ENCODE measurements around the gene SLC35G3. TPM values are rescaled to one million over a fixed set of nuclear protein-coding genes. Genes with fewer than 3 reads are reported as not detected.
"Not testable (repeated sequence)": the region's sequence is repeated elsewhere in the genome, so short reads cannot be mapped to it uniquely, and the experiment has no call there.

The SLC35G3 gene
- total RNA-seq: not detected
- long read RNA-seq: 0 reads

DNA sequence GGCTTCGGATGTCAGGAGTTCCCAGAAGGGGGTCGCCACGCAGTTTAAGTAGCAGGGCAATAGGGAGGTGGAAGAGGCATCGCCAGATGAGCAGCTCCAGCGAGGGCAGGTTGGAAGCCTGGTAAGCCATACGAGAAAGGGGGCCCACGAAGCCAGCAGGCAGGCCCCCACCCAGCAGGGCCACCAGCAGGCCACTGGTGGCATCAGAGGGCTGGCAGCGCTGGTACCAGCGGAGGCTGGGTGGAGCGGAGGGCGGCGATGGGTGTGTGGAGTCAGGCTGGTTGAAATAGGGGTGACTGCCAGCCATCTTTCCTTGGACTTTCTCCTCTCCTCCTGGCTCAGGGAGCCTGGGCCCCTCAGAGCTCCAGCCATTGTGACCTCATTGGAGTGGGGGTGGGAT is at the start of gene SLC35G3:
TSS of gene SLC35G3 (minus strand) at position 393 of the 400 bp plus-strand sequence. CDS start at position 307, 86 bp downstream.
- DNase-seq (ENCODE audit: low spot score): not testable (repeated sequence)

DNA sequence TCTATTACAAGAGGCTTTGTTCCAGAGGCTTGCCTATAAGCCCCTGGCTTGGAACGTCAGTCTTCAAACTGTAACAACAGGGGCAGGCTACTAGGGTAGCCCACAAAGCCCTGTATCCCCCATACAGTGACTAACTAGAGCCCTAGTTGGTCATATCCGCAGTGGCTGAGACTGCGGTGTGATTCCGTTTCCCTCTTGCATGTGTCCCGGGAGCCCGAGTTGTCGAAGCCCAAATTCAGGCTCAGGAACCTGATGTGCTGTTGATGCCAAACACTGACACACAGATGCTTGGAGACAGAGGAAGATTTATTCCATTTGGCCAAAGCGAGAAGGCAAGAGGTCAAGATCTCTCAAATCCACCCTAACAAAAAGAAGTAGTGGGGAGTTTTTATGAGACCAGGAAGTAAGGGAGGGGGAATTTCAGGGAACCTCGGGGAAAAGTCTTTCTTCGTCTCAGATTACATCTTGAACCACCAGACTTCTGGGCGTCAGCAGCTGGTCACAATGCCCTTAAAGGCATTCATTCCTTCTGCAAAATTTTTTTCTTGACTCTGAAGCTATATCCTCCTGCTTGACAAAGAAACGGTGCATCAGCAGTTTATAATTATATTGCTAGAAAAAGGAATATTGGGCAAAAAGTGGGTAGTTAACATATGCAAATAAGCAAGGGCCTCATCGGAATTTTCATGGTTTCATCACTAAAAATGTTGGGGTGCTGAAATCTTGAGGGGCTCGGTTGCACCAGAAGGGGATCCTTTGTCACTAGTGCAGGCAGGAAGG is 49.6 kb upstream of the SLC35G3 start:
- no peak for DNase-seq (ENCODE audit: low spot score)

GRCh38 chr17:35242805-35243560 is 48.8 kb upstream of the SLC35G3 start, which contains the start of gene SLFN5:
Gene SLFN5 (plus strand): TSS chr17:35243072. CDS start chr17:35258691, 15,619 bp downstream.
- DNase-seq (ENCODE audit: low spot score): peak; percentile 98

- no peak for DNase-seq (ENCODE audit: low spot score)
These were observed 48.1 kb upstream of the SLC35G3 start for GRCh38 chr17:35242158-35242804.

- DNase-seq (ENCODE audit: low spot score): no peak
These were observed 47.3 kb upstream of the SLC35G3 start for GRCh38 chr17:35241520-35241919.

DNA sequence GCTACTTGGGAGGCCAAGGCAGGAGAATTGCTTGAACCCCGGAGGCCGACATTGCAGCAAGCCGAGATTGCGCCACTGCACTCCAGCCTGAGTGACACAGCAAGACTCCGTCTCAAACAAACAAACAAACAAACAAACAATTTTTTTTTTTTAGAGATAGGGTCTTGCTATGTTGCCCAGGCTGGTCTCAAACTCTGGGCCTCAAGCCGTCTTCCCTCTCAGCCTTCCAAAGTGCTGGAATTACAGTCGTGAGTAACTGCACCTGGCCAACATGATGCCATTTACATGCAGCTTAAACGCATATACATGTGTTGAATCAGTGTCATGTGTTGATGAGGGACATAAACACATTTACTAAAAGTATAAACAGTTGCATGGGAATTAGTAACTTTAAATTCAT is 46.7 kb upstream of the SLC35G3 start:
- DNase-seq (ENCODE audit: low spot score): no peak

GRCh38 chr17:35239823-35240222 is 45.6 kb upstream of the SLC35G3 start:
- DNase-seq (ENCODE audit: low spot score): no peak

DNA sequence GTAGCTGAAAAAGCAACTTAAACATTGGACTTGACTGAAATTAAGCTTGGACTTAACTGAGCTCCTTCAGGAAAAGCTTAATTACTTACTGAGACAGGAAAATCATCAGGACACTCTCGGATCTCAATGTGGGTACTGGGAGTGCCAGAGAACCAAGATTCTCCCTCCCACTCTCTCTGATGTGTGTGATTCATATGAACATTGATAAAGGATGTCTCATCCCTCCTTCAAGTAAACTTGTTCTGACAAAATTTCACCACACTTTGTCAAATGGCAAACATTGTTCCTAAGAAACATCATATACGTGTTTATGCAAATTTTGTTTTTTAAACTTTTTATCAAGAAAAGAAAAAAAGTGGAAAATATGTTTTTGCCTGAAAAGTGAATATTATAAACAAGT is 44.6 kb upstream of the SLC35G3 start:
- no peak for DNase-seq (ENCODE audit: low spot score)

DNA sequence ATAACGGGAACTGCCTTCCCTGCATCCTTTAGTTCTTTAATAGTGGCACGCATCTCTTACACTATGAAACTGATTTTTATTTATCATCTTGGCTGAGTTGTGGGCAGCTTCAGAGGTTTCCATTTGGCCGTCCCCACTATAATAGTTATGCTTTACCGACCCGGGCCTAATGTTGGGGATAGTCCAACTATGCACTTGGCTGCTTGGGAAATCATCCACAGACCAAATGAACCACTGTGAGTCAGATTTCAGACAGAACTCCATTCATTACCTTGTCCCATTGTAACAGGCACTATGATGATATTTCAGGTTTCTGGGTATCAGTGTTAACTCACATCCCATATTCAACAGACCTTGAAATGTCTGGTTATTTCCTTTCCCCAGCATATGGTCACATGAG is 42.6 kb upstream of the SLC35G3 start:
- no peak for DNase-seq (ENCODE audit: low spot score)

DNA sequence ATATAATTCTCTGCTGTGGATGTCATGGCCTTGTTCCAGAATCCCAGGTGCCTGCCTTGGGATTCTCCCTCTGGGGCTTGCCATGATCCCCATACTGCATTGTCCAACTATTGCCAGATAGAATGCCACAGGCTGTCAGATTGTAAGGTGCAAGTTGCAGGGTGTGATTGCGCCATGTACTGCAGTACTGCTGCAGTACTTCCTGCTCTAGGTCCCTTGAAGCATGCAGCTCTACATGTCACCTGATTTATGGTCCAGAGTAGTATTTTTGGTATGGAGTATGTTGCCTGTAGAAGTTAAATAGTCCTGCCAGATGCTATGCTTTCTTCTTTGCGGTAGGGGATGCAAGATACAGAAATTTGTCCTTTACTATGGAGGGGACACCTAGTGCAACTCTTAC is 41.7 kb upstream of the SLC35G3 start:
- DNase-seq (ENCODE audit: low spot score): no peak

DNA sequence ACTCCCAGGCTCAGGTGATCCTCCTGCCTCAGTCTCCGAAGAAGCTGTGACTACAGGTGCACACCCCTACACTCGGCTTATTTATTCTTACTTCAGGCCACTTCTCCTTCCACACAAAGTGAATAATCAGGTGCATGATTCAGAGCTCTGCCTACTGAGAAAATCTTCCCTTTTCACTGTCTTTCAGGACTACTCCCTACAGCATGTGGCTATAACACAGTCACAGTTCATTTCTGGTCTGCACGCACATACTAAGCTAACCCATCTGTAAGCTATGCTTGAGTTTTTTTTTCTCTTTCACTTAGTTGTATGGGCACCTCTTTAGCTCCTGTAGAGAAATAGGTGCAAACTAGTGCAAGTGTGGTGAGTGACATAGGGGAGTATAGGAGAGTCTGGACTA is 41.1 kb upstream of the SLC35G3 start:
- no peak for DNase-seq (ENCODE audit: low spot score)

DNA sequence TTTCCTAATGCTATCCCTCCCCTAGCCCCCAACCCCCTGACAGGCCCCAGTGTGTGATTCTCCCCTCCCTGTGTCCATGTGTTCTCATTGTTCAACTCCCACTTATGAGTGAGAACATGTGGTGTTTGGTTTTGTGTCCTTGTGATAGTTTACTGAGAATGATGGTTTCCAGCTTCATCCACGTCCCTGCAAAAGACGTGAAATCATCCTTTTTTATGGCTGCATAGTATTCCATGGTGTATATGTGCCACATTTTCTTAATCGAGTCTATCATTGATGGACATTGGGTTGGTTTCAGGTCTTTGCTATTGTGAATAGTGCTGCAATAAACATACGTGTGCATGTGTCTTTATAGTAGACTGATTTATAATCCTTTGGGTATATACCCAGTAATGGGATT is 40.1 kb upstream of the SLC35G3 start:
- not testable (repeated sequence) for DNase-seq (ENCODE audit: low spot score)

- no peak for DNase-seq (ENCODE audit: low spot score)
These were observed 35.4 kb upstream of the SLC35G3 start for GRCh38 chr17:35229638-35230037.

GRCh38 chr17:35227546-35227945 is 33.4 kb upstream of the SLC35G3 start:
- DNase-seq (ENCODE audit: low spot score): no peak

GRCh38 chr17:35224436-35224835 is 30.2 kb upstream of the SLC35G3 start:
- no peak for DNase-seq (ENCODE audit: low spot score)

DNA sequence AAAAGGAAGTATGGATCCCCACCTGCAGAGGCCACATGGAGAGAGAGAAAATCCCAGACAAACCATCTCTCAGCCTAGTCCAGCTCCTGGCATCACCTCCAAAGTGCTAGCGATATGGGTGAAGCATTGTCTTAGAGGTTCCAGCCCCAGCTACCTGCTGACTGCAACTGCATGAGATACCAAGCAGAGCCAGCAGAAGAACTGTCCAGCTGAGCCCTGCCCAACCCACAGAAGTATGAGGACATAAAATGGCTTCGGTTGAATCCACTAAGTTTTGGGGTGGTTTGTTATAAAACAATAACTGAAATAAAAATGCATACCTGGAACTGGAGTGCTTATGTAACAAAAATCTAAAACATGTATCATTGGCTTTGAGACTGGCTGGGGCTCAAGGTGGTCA is 28.3 kb upstream of the SLC35G3 start:
- no peak for DNase-seq (ENCODE audit: low spot score)

DNA sequence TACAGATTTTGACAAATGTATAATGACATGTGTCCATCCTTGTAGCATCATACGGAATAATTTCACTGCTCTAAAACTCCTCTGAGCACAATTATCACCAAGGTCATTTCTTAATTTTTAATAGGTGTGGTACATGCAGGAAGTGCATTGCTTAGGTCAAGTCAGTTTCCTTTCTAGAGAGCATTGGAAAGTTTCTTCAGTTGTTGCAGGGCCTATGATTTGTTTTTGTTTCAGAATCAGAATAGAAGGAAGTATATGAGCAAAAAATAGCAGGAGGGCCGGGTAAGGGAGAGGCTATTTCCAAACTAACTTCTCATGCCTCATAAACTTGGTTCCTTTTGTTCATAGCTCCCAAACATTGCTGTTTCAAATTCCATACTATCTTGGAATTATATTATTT is 24.7 kb upstream of the SLC35G3 start:
- DNase-seq (ENCODE audit: low spot score): no peak

GRCh38 chr17:35217107-35217506 is 22.9 kb upstream of the SLC35G3 start:
- no peak for DNase-seq (ENCODE audit: low spot score)

GRCh38 chr17:35214631-35215273 is 20.6 kb upstream of the SLC35G3 start:
- no peak for DNase-seq (ENCODE audit: low spot score)

GRCh38 chr17:35214192-35214591 is 20.0 kb upstream of the SLC35G3 start:
- no peak for DNase-seq (ENCODE audit: low spot score)

DNA sequence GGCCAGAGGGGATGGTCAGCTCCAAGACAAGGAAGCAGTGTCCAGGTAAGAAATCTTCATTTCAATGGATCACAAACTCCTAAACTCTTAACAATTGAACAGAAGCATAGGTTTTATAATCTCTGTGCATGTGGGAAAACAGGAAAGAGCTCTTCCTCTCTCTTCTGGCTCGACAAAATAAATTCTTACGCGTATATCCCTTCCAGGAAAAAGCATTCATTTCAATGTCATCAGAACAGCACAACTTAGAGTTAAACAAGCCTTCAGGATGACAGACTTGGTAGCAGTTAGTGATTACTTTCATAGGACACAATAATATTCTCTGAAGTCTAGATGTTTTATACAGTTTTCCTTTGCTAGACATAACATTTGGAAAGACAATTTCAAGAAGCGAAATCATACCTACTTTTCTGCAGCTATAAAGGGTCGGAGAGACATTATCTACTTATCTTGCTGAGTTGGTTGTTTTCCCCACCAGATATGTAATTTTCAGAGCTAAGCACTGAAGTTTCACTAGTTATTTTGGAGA is 19.3 kb upstream of the SLC35G3 start:
- no peak for DNase-seq (ENCODE audit: low spot score)
